NCI-H510A treated with DMSO at 0.1 percent for 48 hours (cell line): Measurements from ENCODE around the gene PRODH2.

Experiments used
- DNase-seq: peaks from one replicate; lab custom pipeline; 2025; lab: John Stamatoyannopoulos, UW

The PRODH2 gene, protein sequence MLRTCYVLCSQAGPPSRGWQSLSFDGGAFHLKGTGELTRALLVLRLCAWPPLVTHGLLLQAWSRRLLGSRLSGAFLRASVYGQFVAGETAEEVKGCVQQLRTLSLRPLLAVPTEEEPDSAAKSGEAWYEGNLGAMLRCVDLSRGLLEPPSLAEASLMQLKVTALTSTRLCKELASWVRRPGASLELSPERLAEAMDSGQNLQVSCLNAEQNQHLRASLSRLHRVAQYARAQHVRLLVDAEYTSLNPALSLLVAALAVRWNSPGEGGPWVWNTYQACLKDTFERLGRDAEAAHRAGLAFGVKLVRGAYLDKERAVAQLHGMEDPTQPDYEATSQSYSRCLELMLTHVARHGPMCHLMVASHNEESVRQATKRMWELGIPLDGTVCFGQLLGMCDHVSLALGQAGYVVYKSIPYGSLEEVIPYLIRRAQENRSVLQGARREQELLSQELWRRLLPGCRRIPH

DNA sequence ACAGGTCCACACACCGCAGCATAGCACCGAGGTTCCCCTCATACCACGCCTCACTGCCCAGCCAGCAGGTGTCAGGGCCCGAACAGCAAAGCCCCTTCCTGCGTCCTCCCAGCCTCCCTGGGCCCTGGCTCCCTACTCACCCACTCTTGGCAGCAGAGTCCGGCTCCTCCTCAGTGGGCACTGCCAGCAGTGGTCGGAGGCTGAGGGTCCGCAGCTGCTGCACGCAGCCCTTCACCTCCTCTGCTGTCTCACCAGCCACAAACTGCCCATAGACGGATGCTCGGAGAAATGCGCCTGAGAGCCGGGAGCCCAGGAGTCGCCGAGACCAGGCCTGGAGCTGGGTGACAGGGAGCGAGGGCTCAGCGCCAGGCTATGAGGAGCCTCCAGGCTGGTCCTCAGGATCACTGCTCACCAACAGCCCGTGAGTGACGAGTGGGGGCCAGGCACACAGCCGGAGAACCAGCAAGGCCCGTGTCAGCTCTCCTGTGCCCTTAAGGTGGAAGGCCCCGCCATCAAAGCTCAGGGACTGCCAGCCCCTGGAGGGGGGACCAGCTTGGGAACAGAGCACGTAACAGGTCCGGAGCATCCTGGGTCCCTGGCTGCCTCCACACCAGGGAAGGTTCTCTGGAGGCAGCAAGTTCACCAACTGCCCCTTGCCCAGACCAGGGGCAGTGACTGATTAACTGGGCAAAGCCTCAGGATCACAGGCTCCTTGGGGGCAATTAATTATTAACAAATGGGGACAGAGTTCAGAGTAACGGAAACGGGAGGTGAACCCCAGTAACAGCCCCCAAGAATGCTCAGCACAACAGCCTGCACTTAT is at the start of gene PRODH2:
Gene PRODH2, minus strand, starts transcription at position 626 of the 823 bp plus-strand sequence. Its CDS starts 40 bp downstream, at position 586.
- DNase-seq, result no peak

DNA sequence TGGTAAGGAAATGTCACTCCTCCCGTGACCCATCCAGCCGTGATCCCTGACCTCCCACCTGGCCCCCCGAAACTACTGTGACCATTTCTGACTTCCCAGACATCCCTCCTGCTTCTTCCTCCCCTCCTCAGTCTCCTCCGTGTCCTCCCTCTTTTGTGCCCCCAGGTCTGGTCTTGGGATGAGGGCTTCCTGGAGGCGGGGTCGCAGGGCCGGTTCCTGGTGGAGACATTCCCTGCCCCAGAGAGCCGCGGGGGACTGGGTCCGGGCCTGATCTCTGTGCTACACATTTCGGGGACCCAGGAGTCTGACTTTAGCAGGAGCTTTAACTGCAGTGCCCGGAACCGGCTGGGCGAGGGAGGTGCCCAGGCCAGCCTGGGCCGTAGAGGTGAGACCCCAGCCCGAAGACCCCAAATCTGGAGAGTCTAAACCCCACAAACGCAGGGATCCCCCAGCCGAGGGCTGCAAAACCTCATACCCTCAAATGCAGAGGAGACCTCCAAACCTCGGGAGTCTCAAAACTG is 49.1 kb upstream of the PRODH2 start:
- no peak for DNase-seq

DNA sequence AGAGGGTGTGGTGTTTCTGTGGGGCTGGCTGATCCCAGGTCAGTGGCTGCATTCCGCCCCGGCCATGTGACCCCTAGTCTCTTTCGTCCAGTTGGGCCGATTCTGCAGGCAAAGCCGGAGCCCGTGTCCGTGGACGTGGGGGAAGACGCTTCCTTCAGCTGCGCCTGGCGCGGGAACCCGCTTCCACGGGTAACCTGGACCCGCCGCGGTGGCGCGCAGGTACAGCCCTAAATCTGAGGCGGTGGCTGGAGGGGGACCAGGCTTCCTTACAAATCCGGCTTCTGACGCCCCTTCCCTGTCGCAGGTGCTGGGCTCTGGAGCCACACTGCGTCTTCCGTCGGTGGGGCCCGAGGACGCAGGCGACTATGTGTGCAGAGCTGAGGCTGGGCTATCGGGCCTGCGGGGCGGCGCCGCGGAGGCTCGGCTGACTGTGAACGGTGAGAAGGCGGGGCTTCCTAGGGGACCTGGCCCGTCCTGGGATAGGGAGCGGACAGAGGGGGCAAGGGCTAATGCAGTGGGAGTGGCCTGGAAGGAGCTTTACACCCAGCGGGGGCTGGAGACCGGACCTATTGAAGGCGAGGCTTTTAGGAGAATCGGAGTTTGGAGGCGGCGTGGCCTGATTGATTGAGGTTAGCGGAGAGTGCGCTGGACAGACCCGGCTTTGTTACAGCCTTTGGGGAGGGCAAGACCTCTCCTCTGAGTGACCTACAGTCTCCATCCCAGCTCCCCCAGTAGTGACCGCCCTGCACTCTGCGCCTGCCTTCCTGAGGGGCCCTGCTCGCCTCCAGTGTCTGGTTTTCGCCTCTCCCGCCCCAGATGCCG is 48.4 kb upstream of the PRODH2 start:
- DNase-seq, result no peak

DNA sequence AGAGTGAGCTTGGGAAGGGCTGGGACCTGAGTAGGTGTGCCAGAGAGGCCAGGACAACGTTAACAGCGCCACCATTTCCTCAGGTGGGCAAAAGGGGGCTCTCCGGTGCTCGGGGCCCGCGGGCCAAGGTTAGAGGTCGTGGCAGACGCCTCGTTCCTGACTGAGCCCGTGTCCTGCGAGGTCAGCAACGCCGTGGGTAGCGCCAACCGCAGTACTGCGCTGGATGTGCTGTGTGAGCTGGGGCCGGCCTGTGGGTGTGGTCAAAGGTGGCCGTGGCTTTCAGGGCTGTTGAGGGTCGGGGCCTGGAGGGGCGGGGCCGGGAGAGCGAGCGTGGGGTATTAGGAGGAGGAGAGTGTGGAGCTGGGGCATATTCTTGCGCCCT is 47.8 kb upstream of the PRODH2 start:
- no peak for DNase-seq

DNA sequence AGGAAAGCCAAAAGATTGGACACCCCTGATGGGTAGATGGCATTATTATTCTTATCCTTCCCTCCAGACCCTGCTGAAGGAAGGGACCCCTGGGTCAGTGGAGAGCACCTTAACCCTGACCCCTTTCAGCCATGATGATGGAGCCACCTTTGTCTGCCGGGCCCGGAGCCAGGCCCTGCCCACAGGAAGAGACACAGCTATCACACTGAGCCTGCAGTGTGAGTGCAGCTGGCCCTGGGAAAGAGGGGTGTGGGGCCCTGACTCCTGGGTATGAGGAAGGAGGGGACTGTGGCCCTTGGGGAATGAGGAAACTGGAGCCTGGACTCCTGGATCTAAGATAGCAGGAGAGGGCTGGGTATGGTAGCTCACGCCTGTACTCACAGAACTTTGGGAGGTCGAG is 46.8 kb upstream of the PRODH2 start:
- DNase-seq, result no peak

DNA sequence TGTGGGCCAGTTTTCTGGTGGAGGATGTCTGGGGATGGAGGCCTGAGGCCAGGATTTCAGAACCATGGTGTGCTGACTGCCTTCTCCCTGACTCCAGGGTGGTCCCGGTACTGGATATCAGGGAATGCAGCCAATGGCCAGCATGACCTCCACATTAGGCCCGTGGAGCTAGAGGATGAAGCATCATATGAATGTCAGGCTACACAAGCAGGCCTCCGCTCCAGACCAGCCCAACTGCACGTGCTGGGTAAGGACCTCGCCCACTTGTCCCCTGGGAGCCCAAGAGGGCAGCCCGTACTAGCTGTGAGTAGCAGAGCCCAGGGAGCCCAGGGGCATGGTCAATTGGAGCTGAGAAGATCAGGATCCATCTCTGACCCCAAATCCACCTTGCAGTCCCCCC is 45.7 kb upstream of the PRODH2 start:
- DNase-seq, result no peak

DNA sequence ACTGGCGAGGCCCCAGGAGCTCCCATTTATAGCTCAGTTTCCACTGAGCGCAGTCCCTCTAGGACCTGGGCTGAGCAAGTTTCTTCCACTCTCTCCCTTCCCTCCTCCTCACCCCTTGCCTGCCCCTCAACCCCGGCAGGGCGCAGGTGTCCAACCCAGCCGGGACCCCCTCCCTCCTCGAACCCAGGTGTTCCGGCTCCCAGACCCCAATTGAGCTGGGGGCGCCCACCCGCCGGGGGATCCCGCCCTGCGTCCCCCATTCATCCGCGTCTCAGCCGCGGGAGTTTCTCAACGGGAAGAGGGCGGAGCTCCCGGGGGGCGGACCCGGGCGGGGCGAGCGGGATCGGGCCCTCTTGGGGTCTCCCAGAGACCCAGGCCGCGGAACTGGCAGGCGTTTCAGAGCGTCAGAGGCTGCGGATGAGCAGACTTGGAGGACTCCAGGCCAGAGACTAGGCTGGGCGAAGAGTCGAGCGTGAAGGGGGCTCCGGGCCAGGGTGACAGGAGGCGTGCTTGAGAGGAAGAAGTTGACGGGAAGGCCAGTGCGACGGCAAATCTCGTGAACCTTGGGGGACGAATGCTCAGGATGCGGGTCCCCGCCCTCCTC is 44.0 kb upstream of the PRODH2 start, which contains the start of gene KIRREL2:
Gene KIRREL2, plus strand, starts transcription at position 366 of the 604 bp plus-strand sequence. Its CDS starts 209 bp downstream, at position 575.
- no peak for DNase-seq

DNA sequence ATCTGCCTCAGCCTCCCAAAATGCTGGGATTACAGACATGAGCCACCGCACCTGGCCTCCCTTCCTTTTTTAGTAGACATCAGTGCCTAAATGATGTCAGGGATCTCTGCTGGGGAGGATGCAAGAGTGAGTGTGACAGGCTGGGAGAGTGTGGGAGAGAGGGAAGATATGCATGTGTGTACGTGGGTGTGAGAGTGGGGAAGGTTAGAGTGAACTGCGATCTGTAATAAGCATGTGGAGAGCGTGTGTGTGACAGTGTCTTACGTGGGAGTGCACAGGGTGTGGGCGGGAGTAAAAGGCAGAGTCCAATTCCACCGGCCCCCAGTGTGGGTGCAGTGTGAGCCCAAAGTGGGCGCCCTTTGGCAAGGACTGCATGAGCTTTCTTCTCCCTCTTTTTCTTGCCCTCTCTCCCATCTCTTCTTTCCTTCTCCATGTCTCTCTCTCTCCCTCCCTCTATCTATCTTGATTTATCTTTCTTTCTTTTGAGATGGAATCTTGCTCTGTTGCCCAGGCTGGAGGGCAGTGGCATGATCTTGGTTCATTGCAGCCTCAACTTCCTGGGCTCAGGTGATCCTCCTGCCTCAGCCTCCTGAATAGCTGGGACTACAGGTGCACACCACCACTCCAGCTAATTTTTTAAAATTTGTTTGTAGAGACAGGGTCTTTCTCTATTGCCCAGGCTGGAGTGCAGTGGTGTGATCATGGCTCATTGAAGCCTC is 40.6 kb upstream of the PRODH2 start:
- DNase-seq, result no peak

DNA sequence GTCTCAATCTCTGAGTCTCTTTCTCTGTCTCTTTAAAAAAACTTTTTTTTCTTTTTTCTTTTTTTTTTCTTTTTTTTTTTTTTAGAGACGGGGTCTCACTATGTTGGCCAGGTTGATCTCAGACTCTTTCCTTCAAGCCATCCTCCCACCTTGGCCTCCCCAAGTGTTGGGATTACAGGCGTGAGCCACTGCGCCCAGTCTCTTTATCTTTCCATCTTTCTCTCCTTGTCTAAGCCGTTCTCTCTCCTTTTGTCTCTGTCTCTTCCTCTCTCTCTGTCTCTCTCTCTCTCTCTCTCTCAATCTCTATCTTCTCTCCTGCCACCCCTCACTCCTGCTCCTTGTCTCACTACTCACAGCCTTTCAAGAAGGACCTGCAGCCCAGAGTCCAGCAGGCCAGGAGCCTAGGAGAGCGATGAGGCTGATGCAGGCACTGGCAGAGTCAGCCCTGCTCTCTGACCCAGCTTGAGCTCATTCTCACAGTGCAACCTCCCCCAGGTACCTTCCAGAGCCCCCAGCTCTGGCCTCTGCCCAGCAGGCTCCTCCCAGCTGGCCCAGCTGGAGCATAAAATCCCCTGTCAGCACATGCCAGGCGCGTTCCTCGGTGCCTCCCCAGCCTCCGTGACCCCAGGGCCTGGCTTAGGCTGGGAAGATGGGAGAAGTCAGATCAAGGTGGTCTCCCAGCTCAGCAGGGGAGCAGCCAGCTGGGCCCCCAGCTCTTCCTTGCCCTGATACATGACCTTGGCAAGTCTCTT is 39.6 kb upstream of the PRODH2 start, which contains the start of gene NPHS1:
Gene NPHS1, minus strand, starts transcription at position 476 of the 752 bp plus-strand sequence. CDS start 667 bp downstream, outside the sequence.
- no peak for DNase-seq

DNA sequence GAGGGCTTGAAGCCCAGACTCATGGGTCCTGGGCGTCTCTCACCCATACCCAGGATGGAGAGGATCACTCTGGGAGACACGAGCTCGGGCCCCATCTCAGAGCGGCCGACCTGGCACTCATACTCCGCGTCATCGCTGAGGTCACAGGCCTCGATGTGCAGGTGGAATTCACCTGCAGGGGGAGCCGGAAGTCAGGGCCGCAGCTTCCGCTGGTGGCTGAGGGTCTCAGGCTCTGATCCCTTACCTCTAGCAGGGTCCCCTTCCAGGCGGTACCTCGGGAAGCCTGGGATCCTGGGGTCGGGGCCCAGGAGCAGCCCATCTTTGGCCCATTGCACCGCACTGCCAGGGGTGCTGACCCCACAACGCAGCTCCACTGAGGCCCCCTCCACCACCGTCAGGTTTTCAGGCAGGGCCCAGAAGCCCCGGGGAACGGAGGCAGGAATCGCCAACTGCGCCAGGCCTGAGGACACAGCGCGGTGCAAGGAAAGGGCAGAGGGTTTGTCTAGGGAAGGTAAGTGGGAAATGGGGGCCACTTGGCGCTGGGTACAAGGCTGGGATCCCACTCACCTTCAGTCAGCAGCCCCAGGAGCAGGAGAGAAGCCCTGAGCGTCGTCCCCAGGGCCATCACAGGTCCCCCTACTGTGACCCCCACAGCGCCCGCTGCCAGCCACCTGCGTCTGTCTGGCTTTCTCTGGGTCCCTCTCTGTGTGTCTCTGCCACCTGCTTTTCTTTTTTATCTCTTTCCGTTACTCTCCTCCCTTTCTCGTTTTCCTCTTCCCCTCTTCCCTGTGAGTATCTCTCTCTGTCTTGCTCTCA is 38.8 kb upstream of the PRODH2 start:
- peak; percentile 4 for DNase-seq

DNA sequence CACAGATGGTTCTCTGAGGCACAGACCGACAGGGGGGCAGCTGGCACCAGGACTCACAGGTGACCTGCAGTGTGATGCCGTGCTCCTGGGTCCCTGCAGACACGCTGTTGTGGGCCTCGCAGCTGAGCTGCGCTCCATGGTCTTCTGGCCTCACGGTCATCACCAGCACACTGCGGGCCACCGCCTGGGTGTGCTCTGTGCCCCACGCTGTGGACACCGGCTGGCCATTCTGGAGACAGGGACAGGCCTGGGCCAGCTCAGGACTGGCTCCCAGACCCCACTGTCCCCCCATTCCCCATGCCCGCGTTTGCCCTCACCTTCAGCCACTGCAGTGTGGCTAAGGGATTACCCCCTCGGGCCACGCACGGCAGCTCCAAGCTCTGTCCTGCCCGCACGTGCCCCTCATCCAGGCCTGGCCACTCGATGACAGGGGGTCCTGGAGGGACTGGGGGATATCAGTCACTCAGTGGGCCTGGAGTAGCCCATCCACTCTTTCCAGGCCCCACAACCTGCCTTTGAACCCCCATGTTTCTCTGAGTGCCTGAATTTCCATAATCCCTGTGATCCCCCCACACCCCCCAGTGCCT is 36.4 kb upstream of the PRODH2 start:
- DNase-seq, result no peak

DNA sequence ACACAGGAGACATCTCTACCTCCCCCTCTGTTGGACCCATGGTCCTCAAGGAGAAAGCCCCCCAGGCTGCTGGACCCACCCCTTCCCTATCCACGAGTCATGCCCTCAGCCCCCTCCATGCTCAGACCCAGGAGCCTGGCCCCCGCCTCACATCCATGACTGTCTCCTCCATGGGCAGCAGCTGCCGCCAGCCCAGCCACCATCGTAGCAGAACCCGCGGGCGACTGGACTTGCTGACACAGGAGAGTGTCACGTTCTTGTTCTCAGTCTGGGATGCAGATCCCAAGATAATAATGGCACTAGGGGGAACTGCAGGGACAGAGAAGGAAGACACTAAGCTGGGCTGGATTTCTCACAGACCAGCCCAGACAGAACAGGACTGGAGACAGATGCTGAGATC is 35.8 kb upstream of the PRODH2 start:
- DNase-seq, result no peak

DNA sequence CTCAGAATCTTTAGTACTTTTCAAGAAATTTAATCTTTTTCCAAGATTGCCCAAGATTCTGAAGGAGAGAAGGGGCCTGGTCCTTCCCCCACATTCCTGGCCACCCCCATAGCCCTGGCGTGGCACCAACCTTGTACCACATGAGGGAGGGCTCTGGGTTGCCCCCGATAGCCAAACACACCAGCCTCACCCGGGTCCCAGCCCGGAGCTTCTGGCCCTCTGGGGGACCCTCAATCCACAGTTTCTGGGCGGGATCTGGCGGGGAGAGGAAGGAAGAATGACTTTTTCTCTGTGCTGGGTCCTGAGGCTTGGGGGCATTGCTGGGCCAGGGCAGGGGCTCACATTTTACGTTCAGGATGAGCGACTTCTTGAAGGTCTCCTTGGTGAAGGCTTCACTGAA is 35.3 kb upstream of the PRODH2 start:
- DNase-seq, result no peak

DNA sequence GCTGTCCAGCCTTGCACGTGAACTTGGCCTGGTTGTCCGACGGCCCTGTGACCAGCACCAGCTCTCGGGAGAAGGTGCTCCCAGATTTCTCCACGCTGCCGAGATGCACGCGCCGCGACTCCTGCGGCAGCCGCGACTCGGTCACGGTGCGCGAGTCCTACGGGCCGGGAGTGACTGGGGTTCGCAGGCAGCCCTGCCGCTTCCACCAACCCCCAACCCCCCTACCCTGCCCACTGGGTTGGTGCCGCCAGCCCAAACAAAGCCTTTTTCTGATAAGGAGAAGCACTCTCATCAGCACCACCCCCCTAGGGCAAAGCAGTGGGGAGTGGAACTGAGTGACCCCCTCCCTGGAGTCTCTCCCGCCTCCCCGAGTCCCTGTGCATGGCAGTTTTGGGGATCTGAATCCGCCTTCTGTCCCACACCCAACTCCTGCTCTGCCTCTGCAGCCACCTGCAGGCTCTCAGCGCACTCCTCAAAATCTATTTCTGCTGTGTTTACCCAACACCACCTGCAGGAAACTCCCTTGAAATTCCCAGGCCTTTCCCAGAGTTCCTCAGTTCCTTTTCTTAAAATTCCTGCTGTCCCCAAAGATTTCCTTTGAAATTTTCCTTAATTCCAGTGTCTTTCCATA is 33.5 kb upstream of the PRODH2 start:
- DNase-seq, result peak; percentile 20

DNA sequence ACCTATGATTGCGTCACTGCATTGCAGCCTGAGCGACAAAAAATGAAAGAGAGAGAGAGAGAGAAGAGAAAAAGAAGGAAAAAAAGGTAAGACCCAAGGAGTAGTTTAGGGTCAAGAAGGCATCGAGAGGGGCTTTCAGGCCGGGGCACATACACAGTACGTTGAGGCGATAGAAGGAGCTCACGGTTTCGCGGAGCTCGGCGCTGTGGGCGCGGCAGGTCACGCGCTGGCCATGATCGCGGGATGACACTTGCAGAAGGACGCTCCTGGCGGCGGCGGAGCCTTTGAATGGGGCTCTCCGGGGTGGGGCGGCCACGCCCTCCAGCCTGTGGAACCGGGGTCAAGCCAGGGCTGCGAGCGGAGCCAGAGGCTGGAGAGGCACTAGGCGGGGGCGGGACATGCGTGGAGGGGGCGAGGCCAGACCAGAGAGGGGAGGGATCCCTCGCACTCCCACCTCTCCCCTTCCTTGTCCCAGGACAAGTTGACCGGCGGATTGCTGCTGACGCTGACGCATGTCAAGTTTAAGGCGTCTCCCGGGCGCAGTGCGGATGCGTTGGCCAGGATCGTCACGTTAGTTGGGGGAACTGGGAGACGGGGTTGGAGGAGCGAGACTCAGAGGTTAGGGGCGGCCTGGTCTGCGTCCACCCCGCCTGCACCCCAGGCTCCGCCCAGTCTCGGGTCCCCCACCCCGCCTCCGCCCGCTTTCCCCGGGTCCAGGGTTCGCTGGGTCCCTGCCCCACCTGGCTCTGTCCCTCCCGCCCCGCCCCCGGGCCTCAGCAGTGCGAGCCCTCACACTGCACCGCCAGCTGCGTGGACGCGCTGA is 32.8 kb upstream of the PRODH2 start:
- no peak for DNase-seq

DNA sequence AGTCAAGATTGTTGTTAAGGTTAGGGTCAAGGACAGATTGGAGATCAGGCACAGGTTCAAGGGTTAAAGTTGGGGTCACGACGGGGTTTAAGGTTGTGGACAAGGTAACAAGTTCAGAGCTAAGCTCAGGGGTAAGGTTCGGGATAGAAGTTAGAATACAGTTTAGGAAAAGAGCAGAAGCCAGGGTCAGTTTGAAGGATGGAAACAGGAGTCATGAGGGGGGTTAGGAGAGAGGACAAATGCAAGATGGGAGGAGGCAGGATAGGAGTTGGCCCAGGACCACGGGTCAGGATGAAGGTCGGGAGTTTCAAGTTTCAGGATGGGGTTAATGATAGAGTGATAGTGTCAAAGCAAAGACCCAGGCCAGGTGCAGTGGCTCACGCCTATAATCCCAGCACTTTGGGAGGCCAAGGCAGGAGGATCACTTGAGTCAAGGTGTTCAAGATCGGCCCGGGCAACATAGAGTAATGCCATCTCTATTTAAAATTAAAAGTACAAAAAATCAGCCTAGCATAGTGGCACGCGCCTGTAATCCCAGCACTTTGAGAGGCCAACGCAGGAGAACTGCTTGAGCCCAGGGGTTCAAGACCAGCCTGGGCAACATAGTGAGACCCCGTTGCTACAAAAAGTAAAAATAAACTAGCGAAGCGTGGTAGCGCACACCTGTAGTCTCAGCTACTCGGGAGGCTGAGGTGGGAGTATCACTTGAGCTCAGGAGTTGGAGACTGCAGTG is 32.0 kb upstream of the PRODH2 start:
- no peak for DNase-seq
